H7 (cell line): ENCODE data around the gene GPR146. TPM values are rescaled to one million over a fixed set of nuclear protein-coding genes. Genes with fewer than 3 reads are reported as not detected.

Source experiments
- DNase-seq: peaks from one replicate; pipeline ENCODE4 v3.0.0; 2012
- H3K27me3 ChIP-seq: 2 replicates; pipeline ENCODE4 v1.6.0; 2011; ENCODE audit warnings: mild to moderate bottlenecking, low read length; ENCODE audit not compliant: control insufficient read depth, insufficient read depth
- H3K36me3 ChIP-seq: replicated peaks from 2 replicates; pipeline ENCODE4 v1.5.1; 2011; ENCODE audit warnings: low read length; ENCODE audit not compliant: control insufficient read depth, insufficient read depth
- H3K4me3 ChIP-seq: 2 replicates; pipeline ENCODE4 v1.5.1; 2011; ENCODE audit warnings: low read depth, mild to moderate bottlenecking, control low read depth, low read length, moderate library complexity; ENCODE audit not compliant: insufficient read depth
- total RNA-seq: library from RNA; depleted of rRNA; stranded (reverse); fragments of >200 nt; shearing (Covaris generic); gene quantifications from 2 replicates; pipeline ENCODE4 v1.2.3, GENCODE V29; 2014

GPR146 gene
- total RNA-seq, 1 experiment from 2014 or later = 0.87 TPM

- peak; percentile 91 for DNase-seq
- Histone ChIP-seq H3K36me3 (peaks cover 3% of the 10 kb centered on the region; the same call in 1 of the 2 replicates), H3K27me3 (no peaks in the 10 kb centered on the region), H3K4me3 (no peak within 1 kb of the TSS)
Observed at GRCh38 chr7:1087952-1088920, 43.9 kb downstream of the GPR146 start, which contains the start of gene GPER1. TSS of gene GPER1 (plus strand) at chr7:1088113. CDS start at chr7:1091729, 3,616 bp downstream.

- no peaks in the 10 kb centered on the region for H3K27me3 ChIP-seq
- DNase-seq = no peak
- H3K36me3 ChIP-seq = peaks cover 3% of the 10 kb centered on the region; the same call in 1 of the 2 replicates
- H3K4me3 ChIP-seq = no peak overlapping the region
Observed at GRCh38 chr7:1090236-1090635, 45.9 kb downstream of the GPR146 start.

- H3K4me3 ChIP-seq = no peak overlapping the region
- DNase-seq = no peak
- no peaks in the 10 kb centered on the region for H3K27me3 ChIP-seq
Observed at GRCh38 chr7:1090686-1091643, 46.6 kb downstream of the GPR146 start.

GRCh38 chr7:1091644-1092027, 47.3 kb downstream of the GPR146 start:
- Histone ChIP-seq H3K27me3 (no peaks in the 10 kb centered on the region), H3K36me3 (peaks cover 3% of the 10 kb centered on the region; the same call in 1 of the 2 replicates), H3K4me3 (no peak overlapping the region)
- DNase-seq = no peak

More at GRCh38 chr7:1090686-1091643, 46.6 kb downstream of the GPR146 start:
- H3K36me3 ChIP-seq = peaks cover 3% of the 10 kb centered on the region; the same call in 1 of the 2 replicates

GRCh38 chr7:1092161-1092632, 47.9 kb downstream of the GPR146 start:
- no peak for DNase-seq
- no peaks in the 10 kb centered on the region for H3K27me3 ChIP-seq
- peaks cover 3% of the 10 kb centered on the region; the same call in 1 of the 2 replicates for H3K36me3 ChIP-seq
- no peak overlapping the region for H3K4me3 ChIP-seq

- DNase-seq = no peak
- H3K36me3 ChIP-seq = peaks cover 3% of the 10 kb centered on the region
- no peaks in the 10 kb centered on the region for H3K27me3 ChIP-seq
- H3K4me3 ChIP-seq = no peak overlapping the region
Observed at GRCh38 chr7:1092806-1093501, 48.6 kb downstream of the GPR146 start.

- H3K4me3 ChIP-seq = no peak overlapping the region
- peaks cover 5% of the 10 kb centered on the region for H3K36me3 ChIP-seq
- no peaks in the 10 kb centered on the region for H3K27me3 ChIP-seq
- no peak for DNase-seq
Observed at GRCh38 chr7:1093502-1093843, 49.1 kb downstream of the GPR146 start.

- peaks cover 5% of the 10 kb centered on the region for H3K36me3 ChIP-seq
- DNase-seq = no peak
- H3K27me3 ChIP-seq = no peaks in the 10 kb centered on the region
- H3K4me3 ChIP-seq = no peak overlapping the region
Observed at GRCh38 chr7:1093916-1094508, 49.7 kb downstream of the GPR146 start.

GRCh38 chr7:1094870-1095269, 50.5 kb downstream of the GPR146 start:
- DNase-seq = no peak
- Histone ChIP-seq H3K4me3 (no peak overlapping the region), H3K27me3 (no peaks in the 10 kb centered on the region), H3K36me3 (peaks cover 5% of the 10 kb centered on the region)

- Histone ChIP-seq H3K4me3 (no peak overlapping the region), H3K36me3 (peaks cover 5% of the 10 kb centered on the region), H3K27me3 (no peaks in the 10 kb centered on the region)
- no peak for DNase-seq
Observed at GRCh38 chr7:1095621-1096155, 51.3 kb downstream of the GPR146 start.

- DNase-seq = no peak
- H3K4me3 ChIP-seq = no peak overlapping the region
- no peaks in the 10 kb centered on the region for H3K27me3 ChIP-seq
- H3K36me3 ChIP-seq = peaks cover 5% of the 10 kb centered on the region
Observed at GRCh38 chr7:1096156-1097119, 52.1 kb downstream of the GPR146 start.

GRCh38 chr7:1097120-1097504, 52.8 kb downstream of the GPR146 start:
- Histone ChIP-seq H3K36me3 (peaks cover 2% of the 10 kb centered on the region), H3K27me3 (no peaks in the 10 kb centered on the region), H3K4me3 (no peak overlapping the region)
- no peak for DNase-seq
